Neural progenitor cell (in vitro differentiated cells): ENCODE data around the gene CLPTM1.
A peak's percentile ranks its signal among the peaks of the same experiment; 100 is the strongest.

Experiments
- EZH2 ChIP-seq: fragments of 200-600 bp; sonication (generic); IDR thresholded peaks from 2 replicates; pipeline ENCODE4 v1.6.1; 2017; ENCODE audit warnings: antibody characterized with exemption, mild to moderate bottlenecking, moderate library complexity
- EZH2phosphoT487 ChIP-seq: fragments of 200-600 bp; sonication (generic); IDR thresholded peaks from 2 replicates; pipeline ENCODE4 v1.6.1; 2017; ENCODE audit warnings: antibody characterized with exemption
- TF ChIP-seq, protein P1 (sequence below): fragments of 200-600 bp; sonication (generic); IDR thresholded peaks from 2 replicates; pipeline ENCODE4 v1.5.1; 2017; ENCODE audit warnings: antibody characterized with exemption, mild to moderate bottlenecking

GRCh38 chr19:45016388-45017314 lies 61.5 kb downstream of the CLPTM1 start:
- TF ChIP-seq, protein P1, sequence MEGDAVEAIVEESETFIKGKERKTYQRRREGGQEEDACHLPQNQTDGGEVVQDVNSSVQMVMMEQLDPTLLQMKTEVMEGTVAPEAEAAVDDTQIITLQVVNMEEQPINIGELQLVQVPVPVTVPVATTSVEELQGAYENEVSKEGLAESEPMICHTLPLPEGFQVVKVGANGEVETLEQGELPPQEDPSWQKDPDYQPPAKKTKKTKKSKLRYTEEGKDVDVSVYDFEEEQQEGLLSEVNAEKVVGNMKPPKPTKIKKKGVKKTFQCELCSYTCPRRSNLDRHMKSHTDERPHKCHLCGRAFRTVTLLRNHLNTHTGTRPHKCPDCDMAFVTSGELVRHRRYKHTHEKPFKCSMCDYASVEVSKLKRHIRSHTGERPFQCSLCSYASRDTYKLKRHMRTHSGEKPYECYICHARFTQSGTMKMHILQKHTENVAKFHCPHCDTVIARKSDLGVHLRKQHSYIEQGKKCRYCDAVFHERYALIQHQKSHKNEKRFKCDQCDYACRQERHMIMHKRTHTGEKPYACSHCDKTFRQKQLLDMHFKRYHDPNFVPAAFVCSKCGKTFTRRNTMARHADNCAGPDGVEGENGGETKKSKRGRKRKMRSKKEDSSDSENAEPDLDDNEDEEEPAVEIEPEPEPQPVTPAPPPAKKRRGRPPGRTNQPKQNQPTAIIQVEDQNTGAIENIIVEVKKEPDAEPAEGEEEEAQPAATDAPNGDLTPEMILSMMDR = peak; percentile 80
- TF ChIP-seq EZH2phosphoT487 (no peak), EZH2 (no peak)
